ENCODE results near the gene FAM50B.
"Not testable (repeated sequence)": the region's sequence is repeated elsewhere in the genome, so short reads cannot be mapped to it uniquely, and the experiment has no call there.

FAM50B gene

GRCh38 chr6:3850451-3851203 is 1.5 kb downstream of the FAM50B start:
- DNase-seq = no peak

GRCh38 chr6:3851839-3852238 is 2.7 kb downstream of the FAM50B start:
- no peak for DNase-seq

GRCh38 chr6:3852391-3852790 is 3.2 kb downstream of the FAM50B start:
- DNase-seq = no peak

- no peak for DNase-seq
Observed at GRCh38 chr6:3855866-3856265, 6.7 kb downstream of the FAM50B start.

- DNase-seq = no peak
Observed at GRCh38 chr6:3856576-3856975, 7.4 kb downstream of the FAM50B start.

- no peak for DNase-seq
Observed at GRCh38 chr6:3857468-3858456, 8.6 kb downstream of the FAM50B start.

- DNase-seq = no peak
Observed at GRCh38 chr6:3859878-3860552, 10.8 kb downstream of the FAM50B start.

- DNase-seq = no peak
Observed at GRCh38 chr6:3861424-3861823, 12.3 kb downstream of the FAM50B start.

- DNase-seq = no peak
Observed at GRCh38 chr6:3862038-3862437, 12.9 kb downstream of the FAM50B start.

- DNase-seq = not testable (repeated sequence)
Observed at GRCh38 chr6:3863322-3863721, 14.1 kb downstream of the FAM50B start.

GRCh38 chr6:3865463-3865862 is 16.3 kb downstream of the FAM50B start:
- no peak for DNase-seq

- DNase-seq = no peak
Observed at GRCh38 chr6:3867641-3868502, 18.7 kb downstream of the FAM50B start.

GRCh38 chr6:3868544-3868943 is 19.4 kb downstream of the FAM50B start:
- DNase-seq = no peak

- no peak for DNase-seq
Observed at GRCh38 chr6:3869284-3869631, 20.1 kb downstream of the FAM50B start.

GRCh38 chr6:3869632-3870527 is 20.7 kb downstream of the FAM50B start:
- no peak for DNase-seq

- no peak for DNase-seq
Observed at GRCh38 chr6:3870528-3870925, 21.4 kb downstream of the FAM50B start.

GRCh38 chr6:3871515-3871914 is 22.3 kb downstream of the FAM50B start:
- no peak for DNase-seq

GRCh38 chr6:3871939-3872338 is 22.8 kb downstream of the FAM50B start:
- DNase-seq = no peak

- no peak for DNase-seq
Observed at GRCh38 chr6:3872370-3872854, 23.2 kb downstream of the FAM50B start.

- no peak for DNase-seq
Observed at GRCh38 chr6:3873051-3873450, 23.9 kb downstream of the FAM50B start.

- no peak for DNase-seq
Observed at GRCh38 chr6:3874069-3874468, 24.9 kb downstream of the FAM50B start.

All from NCI-H1105 treated with DMSO at 0.1 percent for 48 hours (cell line).